Left ventricle myocardium inferior (tissue), 1 donor: ENCODE measurements around the gene APEH. TPM values are rescaled to one million over a fixed set of nuclear protein-coding genes. Genes with fewer than 3 reads are reported as not detected.

ENCODE experiments used
- DNase-seq: peaks from one replicate; pipeline ENCODE4 v3.0.0-alpha.2; 2020
- H3K27ac ChIP-seq: fragments of 200-600 bp; replicated peaks from 2 replicates; pipeline ENCODE4 v1.8.0; 2021
- H3K27me3 ChIP-seq: fragments of 200-600 bp; 2 replicates; pipeline ENCODE4 v1.8.0; 2021; ENCODE audit warnings: low read depth
- H3K36me3 ChIP-seq: fragments of 200-600 bp; 2 replicates; pipeline ENCODE4 v1.8.0; 2021
- H3K4me1 ChIP-seq: fragments of 200-600 bp; 2 replicates; pipeline ENCODE4 v1.8.0; 2021
- H3K4me3 ChIP-seq: fragments of 200-600 bp; 2 replicates; pipeline ENCODE4 v1.8.0; 2021; ENCODE audit warnings: mild to moderate bottlenecking, moderate library complexity
- H3K9me3 ChIP-seq: fragments of 200-600 bp; replicated peaks from 2 replicates; pipeline ENCODE4 v1.8.0; 2021
- intact Hi-C: fragments of 100-400 bp; cut with micrococcal nuclease; formaldehyde crosslinking; loops from one replicate; pipeline ENCODE4 v1.11.0; 2022
- total RNA-seq: library from RNA; stranded (reverse); fragmentation: NEBNext Ultra II Directional; extraction: Animal tissue kit (Norgen Biotek cat#: 25700); gene quantifications from one replicate; pipeline ENCODE4 v1.2.1, GENCODE V29; 2021
- TF ChIP-seq, protein P1 (sequence below): fragments of 200-600 bp; IDR thresholded peaks from 2 replicates; pipeline ENCODE4 v1.8.0; 2021; ENCODE audit warnings: antibody characterized with exemption, mild to moderate bottlenecking, borderline replicate concordance
- donor health status: DM: no; HTN: yes; CAD: no; lungs with severe emphysema.

The APEH gene
- total RNA-seq, 1 donor from 2014 or later, result 99.0 TPM

DNA sequence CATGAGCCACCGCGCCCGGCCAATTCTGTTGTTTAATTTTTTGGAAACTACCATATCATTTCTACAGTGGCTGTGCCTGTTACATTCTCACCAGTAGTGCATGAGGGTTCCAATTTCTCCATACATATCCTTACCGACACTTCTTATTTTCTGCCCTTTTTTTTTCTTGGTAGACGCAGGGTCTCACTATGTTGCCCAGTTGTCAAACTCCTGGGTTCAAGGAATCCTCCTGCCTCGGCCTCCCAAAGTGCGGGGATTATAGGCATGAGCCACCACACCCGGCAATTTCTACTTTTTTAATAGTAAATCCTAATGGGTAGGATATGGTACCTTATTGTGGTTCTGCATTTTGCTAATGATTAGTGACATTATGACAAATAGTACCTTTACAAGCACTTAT is 35.7 kb downstream of the APEH start:
- Histone ChIP-seq H3K4me3 (no peak overlapping the region), H3K27ac (no peak overlapping the region), H3K9me3 (no peaks in the 10 kb centered on the region), H3K36me3 (peaks cover 32% of the 10 kb centered on the region), H3K27me3 (no peaks in the 10 kb centered on the region), H3K4me1 (no peaks in the 10 kb centered on the region)
- TF ChIP-seq, protein P1, sequence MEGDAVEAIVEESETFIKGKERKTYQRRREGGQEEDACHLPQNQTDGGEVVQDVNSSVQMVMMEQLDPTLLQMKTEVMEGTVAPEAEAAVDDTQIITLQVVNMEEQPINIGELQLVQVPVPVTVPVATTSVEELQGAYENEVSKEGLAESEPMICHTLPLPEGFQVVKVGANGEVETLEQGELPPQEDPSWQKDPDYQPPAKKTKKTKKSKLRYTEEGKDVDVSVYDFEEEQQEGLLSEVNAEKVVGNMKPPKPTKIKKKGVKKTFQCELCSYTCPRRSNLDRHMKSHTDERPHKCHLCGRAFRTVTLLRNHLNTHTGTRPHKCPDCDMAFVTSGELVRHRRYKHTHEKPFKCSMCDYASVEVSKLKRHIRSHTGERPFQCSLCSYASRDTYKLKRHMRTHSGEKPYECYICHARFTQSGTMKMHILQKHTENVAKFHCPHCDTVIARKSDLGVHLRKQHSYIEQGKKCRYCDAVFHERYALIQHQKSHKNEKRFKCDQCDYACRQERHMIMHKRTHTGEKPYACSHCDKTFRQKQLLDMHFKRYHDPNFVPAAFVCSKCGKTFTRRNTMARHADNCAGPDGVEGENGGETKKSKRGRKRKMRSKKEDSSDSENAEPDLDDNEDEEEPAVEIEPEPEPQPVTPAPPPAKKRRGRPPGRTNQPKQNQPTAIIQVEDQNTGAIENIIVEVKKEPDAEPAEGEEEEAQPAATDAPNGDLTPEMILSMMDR, result no peak
- no peak for DNase-seq
- intact Hi-C loops, result no loop called here

DNA sequence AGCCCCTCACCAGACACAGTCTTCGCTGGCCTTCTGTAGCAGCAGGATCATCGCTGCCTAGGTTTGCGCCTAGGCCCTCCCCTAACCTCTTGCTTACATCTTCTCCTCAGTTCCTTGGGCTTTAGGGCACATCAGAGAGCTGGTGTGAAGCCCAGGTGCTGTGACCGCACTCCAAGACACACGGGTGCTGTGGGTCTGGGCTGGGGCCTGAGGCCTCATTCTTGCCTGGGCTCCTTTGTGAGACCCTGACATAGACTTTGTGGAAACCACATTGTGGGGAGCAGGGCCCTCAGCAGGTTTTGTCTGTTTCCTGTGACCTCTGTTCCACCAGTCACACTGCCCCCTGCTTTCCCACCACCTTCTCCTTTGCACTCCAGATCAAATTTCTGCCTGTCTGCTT is 37.3 kb downstream of the APEH start:
- Histone ChIP-seq H3K9me3 (no peaks in the 10 kb centered on the region), H3K36me3 (peaks cover 32% of the 10 kb centered on the region), H3K27ac (no peak overlapping the region), H3K27me3 (no peaks in the 10 kb centered on the region), H3K4me3 (no peak overlapping the region), H3K4me1 (no peaks in the 10 kb centered on the region)
- TF ChIP-seq, protein P1, result no peak
- no peak for DNase-seq
- intact Hi-C loops, result no loop called here

DNA sequence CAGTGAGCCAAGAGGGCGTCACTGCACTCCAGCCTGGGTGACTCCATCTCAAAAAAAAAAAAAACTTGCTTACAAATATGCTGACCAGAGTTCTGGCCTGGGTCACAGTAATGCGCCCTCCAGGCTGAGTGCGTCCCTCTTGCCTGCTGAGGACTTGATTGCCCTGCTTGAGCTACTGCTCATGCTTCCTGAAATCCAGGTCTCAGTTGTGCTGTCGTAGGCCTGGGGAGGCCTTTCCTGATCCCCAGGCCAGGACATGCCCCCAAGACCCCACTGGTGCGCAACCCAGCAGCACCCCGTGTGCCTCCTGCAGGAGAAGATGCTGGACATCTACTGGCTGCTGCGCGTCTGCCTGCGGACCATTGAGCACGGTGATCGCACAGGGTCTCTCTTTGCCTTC is 38.0 kb downstream of the APEH start:
- Histone ChIP-seq H3K9me3 (no peaks in the 10 kb centered on the region), H3K4me1 (no peaks in the 10 kb centered on the region), H3K4me3 (no peak overlapping the region), H3K36me3 (peaks cover 31% of the 10 kb centered on the region), H3K27me3 (no peaks in the 10 kb centered on the region), H3K27ac (no peak overlapping the region)
- intact Hi-C loops, result no loop called here
- TF ChIP-seq, protein P1, result no peak
- no peak for DNase-seq

- Histone ChIP-seq H3K4me1 (no peaks in the 10 kb centered on the region), H3K36me3 (peaks cover 31% of the 10 kb centered on the region), H3K9me3 (no peaks in the 10 kb centered on the region), H3K4me3 (no peak overlapping the region), H3K27ac (no peak overlapping the region), H3K27me3 (no peaks in the 10 kb centered on the region)
- intact Hi-C loops, result no loop called here
- DNase-seq, result no peak
- TF ChIP-seq, protein P1, result no peak
These were observed 38.6 kb downstream of the APEH start for GRCh38 chr3:49712631-49713317.

DNA sequence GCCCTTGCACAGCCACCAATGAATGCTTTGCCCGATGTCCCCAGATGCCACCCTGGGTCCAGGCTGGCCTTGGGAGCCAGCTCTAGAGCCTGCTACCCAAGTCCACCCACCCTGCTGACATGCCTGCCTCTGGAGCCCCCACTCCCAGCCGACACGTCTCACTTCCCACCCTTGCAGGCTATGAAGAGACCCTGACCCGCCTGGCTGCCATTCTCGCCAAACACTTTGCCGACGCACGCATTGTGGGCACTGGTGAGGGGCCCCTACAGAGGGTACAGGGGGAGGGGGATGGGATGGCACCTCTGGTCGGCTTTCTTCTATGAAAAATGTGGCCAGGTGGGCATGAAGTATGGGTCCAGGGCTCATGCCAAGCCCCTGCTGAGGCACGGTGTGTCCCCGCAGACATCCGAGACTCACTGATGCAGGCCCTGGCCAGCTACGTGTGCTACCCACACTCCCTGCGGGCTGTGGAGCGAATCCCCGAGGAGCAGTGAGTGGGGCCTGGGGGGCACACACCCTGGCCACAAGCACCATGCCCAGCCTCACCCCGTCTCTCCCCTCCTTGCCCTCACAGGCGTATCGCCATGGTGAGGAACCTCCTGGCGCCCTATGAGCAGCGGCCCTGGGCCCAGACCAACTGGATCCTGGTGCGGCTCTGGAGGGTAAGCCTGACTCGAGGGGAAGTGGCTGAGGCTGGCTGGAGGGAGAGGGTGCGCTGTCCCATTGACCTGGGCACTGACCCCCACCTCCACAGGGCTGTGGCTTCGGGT is 39.4 kb downstream of the APEH start:
- DNase-seq, result no peak

More for the DNA sequence above, 39.4 kb downstream of the APEH start:
- TF ChIP-seq, protein P1, result no peak
- Histone ChIP-seq H3K9me3 (no peaks in the 10 kb centered on the region), H3K4me3 (no peak overlapping the region), H3K4me1 (peaks cover 5% of the 10 kb centered on the region), H3K27me3 (no peaks in the 10 kb centered on the region), H3K27ac (no peak overlapping the region), H3K36me3 (peaks cover 31% of the 10 kb centered on the region)
- intact Hi-C loops, result no loop called here
